Activated CD8-positive, alpha-beta memory T cell treated with anti-CD3 and anti-CD28 coated beads for 4 hours (primary cell): ENCODE results near the gene MTRFR.
"Not testable (repeated sequence)": the region's sequence is repeated elsewhere in the genome, so short reads cannot be mapped to it uniquely, and the experiment has no call there.

ENCODE experiments used
- DNase-seq, 2 donors: peaks; one replicate each; pipeline ENCODE4 v3.0.0-alpha.2; 2020; ENCODE audit warnings: low read depth in 2 of 2

MTRFR gene

GRCh38 chr12:123232807-123233504 is at the start of gene MTRFR, which contains the start of gene MPHOSPH9:
Gene MTRFR, plus strand, starts transcription at chr12:123233436. Its CDS starts 20,239 bp downstream, at chr12:123253675.
Gene MPHOSPH9, minus strand, starts transcription at chr12:123233141. Its CDS starts 2,777 bp downstream, at chr12:123230364.
- peak; percentile 95 to 99 for DNase-seq

DNA sequence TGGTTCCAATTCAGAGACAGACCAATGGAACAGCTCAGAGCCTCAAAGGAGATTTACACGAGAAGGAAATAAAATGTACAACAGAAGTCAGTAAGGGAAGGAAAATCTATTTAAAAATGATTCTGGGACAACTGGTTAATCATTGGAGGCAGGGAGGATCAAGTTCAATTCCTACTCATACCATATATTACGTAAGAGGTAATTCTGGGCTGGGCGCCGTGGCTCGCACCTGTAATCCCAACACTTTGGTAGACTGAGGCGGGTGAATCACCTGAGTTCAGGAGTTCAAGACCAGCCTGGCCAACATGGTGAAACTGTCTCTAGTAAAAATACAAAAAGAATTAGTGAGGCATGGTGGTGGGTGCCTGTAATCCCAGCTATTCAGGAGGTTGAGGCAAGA is 45.6 kb upstream of the MTRFR start:
- DNase-seq = no peak

DNA sequence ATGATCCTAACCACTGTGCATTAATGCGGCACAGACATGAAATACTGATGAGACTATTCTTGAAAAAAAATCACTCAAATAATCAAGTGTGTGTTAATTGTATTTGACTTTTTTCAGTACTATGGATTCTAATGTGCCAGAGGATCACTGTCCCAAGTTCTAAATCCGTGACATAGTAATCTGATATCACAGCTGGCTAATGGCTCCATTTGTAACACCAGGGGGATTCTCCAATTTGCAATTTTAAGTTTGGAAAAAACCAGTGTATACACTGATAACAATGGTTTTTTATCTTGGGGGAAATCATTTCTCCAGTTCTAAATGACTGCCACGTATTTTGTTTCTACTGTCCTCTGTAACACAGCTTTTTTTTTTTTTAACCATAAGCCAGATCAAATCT is 33.3 kb upstream of the MTRFR start:
- no peak for DNase-seq

GRCh38 chr12:123200414-123200813 is 32.8 kb upstream of the MTRFR start:
- DNase-seq = no peak

GRCh38 chr12:123206794-123207193 is 26.4 kb upstream of the MTRFR start:
- not testable (repeated sequence) for DNase-seq

DNA sequence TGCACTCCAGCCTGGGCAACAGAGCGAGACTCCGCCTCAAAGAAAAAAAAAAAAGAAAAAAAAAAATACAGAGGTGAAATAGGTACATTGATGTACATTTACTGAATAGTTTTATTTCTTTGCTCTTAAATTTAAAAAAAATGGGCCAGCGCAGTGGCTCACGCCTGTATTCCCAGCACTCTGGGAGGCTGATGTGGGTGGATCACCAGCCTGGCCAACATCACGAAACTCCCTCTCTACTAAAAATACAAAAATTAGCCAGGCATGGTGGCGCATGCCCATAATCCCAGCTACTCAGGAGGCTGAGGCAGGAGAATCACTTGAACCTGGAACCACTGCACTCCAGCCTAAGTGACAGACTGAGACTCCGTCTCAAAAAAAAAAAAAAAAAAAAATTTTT is 25.4 kb upstream of the MTRFR start:
- DNase-seq = not testable (repeated sequence)

DNA sequence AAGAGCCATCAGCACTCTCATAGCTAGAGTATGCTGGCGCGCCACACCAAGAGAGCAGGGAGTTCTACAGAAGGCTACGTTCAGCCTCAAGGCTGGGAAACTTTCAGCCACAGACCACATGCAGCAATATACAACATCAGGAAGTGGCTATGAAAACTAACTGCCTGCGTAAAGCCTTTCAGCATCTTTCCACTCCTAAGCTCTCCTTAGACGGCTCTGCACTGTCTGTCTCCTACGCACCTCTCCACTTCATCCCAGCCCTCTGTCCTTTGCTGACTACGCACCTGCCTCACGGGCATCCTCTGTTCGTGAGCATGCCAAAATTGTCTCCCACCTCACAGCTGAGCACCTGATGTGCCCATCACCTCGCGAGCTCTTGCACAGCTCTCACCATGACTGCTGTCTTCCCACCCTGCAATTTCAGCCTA is 10.0 kb upstream of the MTRFR start:
- DNase-seq = peak in 1 of 2 donors; percentile 30

- DNase-seq = no peak
Measured at GRCh38 chr12:123225443-123225842, 7.8 kb upstream of the MTRFR start.

DNA sequence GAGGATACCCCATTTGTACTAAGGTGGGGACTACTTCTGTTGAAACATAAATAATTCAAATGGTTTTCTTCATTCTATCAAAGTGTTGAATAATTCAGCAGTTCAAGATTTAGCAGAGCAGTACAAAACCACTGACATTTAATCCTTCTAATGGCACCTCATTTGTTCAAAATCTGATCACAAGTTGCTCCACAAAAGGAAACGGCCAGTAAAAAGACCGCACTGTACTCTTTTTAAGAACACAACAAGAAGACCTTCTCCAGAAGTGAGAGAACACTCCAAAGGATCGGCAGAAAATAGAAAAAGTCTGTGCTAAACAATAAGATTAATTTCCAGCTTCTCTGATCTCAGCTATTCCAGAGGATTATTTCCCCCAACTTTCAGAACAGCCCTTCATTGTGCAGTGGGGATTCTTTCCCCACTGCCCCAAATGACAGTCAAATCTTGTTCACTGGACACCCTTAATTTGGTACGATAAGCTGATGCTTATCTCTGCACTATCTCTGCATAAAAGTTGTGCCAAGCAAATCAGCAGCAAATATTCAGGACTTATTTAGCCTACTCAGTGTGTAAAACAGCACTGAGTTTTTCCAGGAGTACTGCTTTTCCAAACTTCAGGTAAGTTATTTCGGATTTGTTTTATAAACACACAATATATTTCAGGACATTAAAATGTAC is 5.5 kb upstream of the MTRFR start:
- no peak for DNase-seq

GRCh38 chr12:123229051-123229450 is 4.2 kb upstream of the MTRFR start:
- DNase-seq = no peak

- DNase-seq = no peak
Measured at GRCh38 chr12:123231931-123232330, 1.3 kb upstream of the MTRFR start.

DNA sequence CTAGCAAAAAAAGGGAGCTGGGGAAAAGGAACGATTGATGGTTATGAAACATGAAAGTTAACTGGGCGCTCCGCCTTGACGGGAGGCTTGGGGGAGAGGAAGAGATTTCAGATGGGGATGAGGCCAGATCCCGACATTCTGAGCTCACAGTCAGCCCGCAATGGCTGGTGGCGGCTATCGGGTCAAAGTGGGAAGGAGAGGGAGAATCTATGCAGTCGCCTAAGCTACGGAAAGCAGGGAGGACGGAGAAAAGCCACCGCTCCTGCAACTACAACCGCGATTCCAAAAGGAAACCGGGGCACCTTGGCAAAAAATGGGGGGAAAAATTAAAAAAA is 797 bp upstream of the MTRFR start:
- no peak for DNase-seq

DNA sequence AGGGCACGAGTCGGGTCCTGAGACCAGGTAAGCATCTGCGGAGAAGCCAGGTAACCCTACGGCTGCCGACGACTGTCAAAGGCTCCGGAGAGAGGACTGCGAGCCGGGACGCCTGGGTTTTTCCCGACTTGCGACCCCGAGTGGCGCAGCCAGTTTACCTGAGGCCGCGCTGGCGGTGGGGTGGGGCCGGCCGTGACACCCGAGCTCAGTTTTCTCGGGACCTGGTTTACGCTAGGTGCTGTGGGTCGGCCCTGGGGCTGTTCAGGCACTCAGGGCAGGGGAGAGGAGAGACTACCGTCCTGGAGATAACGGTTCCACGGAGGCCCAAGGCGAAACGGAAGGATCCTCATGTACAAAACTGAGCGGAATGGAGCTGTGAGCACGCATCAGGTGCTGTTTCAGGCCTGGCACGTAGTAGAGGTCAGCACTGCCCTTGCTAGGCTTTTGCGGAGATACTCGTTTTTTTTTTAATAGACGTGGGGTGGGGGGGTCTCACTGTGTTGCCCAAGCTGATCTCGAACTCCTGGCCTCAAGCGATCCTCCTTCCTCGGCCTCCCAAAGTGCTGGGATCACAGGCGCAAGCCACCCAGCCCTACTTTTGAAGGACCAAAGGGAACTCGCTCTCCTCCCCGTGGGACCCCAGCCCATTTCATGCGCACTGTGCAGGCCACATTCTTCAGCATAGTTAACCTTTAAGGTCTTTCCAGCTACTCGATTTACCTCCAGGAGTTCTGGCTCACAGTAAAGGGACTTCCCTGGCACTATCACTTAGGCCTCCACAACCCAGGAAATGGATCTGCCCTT is 471 bp downstream of the MTRFR start:
- DNase-seq = no peak

DNA sequence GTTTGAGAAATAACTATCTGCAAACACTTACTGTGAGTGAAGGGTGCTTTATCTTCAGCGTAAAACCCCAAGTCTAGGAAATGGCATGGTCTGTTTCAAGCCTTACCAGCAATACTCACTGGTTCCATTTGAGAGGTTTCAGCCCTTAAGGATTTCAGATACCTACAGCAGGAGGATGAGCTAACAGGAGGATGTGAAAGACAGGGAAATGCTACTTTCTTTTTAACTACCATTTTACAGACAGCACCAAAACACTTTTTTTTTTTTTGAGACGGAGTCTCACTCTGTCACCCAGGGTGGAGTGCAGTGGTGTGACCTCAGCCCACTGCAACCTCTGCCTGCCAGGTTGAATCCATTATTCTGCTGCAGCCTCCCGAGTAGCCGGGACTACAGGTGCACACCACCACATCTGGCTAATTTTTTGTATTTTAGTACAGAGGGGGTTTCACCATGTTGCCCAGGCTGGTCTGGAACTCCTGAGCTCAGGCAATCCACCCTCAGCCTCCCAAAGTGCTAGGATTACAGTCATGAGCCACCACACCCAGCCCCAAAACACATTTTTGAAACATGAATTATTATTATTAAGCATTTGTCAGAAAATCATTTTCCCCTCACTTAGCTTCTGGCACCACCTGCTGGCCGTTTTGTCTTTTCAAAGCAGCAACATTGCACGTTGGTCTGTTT is 4.6 kb downstream of the MTRFR start:
- DNase-seq = peak; percentile 46 to 55

- no peak for DNase-seq
Measured at GRCh38 chr12:123238330-123238682, 5.1 kb downstream of the MTRFR start.

GRCh38 chr12:123238961-123239360 is 5.7 kb downstream of the MTRFR start:
- DNase-seq = no peak

- no peak for DNase-seq
Measured at GRCh38 chr12:123242116-123242904, 9.1 kb downstream of the MTRFR start.

- no peak for DNase-seq
Measured at GRCh38 chr12:123243671-123244262, 10.5 kb downstream of the MTRFR start.

GRCh38 chr12:123245678-123246077 is 12.4 kb downstream of the MTRFR start:
- no peak for DNase-seq

- DNase-seq = not testable (repeated sequence)
Measured at GRCh38 chr12:123248129-123248528, 14.9 kb downstream of the MTRFR start.
